ENCODE measurements around the gene BIN1.

Gene BIN1

DNA sequence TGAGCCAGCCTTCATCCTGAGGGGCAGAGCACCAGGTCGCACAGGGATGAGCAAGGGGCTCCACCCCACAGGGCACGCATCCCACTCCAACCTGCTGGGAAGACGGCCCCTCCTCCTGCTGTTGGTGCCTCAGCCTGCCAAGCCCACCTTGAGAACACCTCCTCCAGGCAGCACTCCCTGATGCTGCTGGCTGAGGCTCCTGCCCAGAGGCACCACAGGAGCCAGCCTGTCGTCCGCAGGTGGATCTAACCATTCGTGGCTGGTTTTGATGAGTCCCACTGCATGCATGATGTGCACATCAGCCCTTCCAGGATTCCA is 58.4 kb downstream of the BIN1 start:
- H3K36me3 ChIP-seq (ENCODE audit: control insufficient read depth in 1 of 2, insufficient read depth in 2 of 2, low read length in 2 of 2) = peaks cover 0 to 3% of the 10 kb centered on the region in 2 donors
- no peak overlapping the region for H3K9ac ChIP-seq (ENCODE audit: low read depth in 1 of 2, low read length in 2 of 2)
- H3K4me3 ChIP-seq (ENCODE audit: low read depth in 1 of 2, low read length in 2 of 2) = no peak overlapping the region
- no peaks in the 10 kb centered on the region for H3K27me3 ChIP-seq (ENCODE audit: control insufficient read depth in 1 of 2, insufficient read depth in 2 of 2, low read length in 2 of 2)
- no peaks in the 10 kb centered on the region for H3K9me3 ChIP-seq (ENCODE audit: control insufficient read depth in 1 of 2, low read length in 2 of 2)
- H3K27ac ChIP-seq (ENCODE audit: low read depth, low read length) = no peak overlapping the region
- no peaks in the 10 kb centered on the region for H3K4me1 ChIP-seq (ENCODE audit: control insufficient read depth in 1 of 2, insufficient read depth in 2 of 2, low read length in 2 of 2)

DNA sequence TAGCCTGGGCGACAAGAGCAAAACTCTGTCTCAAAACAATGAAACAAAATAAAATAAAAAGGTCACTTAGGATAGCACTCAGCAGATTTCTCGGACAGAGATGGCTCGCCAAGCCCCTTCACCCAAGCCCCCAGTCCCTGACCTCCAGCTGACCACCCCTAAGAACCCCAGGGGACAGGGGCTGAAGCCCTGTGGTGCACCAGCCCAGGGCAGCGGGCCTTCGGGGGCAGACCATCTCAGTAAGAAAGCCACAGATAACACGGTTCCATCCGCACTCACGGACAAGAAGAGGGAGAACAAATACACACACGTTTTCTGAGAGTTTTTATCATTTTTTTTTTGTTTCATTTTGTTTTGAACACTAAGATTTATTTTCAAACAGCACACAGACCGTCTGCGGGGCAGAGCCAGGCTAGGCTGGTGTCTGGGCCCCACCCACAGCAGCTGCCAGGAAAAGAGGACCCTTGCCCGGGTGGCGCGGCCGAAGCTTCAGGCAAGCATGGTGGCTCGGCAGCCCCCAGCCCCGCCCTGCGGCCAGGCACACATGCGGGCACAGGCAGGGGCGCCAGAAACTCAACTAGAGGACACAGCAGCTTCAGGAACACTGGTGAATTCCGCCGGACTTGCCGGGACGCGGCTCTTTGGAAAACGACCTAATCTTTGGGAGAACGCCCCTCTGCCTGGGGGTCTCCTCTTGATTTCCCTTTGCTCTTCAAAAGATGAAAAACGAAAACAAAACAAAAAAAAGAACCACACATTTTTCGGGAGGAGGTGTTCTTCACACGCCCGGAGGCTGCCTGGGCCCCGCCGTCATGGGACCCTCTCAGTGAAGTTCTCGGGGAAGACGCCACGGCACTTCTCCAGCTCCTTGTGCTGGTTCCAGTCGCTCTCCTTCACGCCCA is 59.0 kb downstream of the BIN1 start:
- Histone ChIP-seq H3K4me1 (ENCODE audit: control insufficient read depth in 1 of 2, insufficient read depth in 2 of 2, low read length in 2 of 2) (no peaks in the 10 kb centered on the region), H3K4me3 (ENCODE audit: low read depth in 1 of 2, low read length in 2 of 2) (no peak overlapping the region), H3K9me3 (ENCODE audit: control insufficient read depth in 1 of 2, low read length in 2 of 2) (no peaks in the 10 kb centered on the region), H3K36me3 (ENCODE audit: control insufficient read depth in 1 of 2, insufficient read depth in 2 of 2, low read length in 2 of 2) (peaks cover 0 to 3% of the 10 kb centered on the region in 2 donors), H3K27me3 (ENCODE audit: control insufficient read depth in 1 of 2, insufficient read depth in 2 of 2, low read length in 2 of 2) (no peaks in the 10 kb centered on the region), H3K9ac (ENCODE audit: low read depth in 1 of 2, low read length in 2 of 2) (no peak overlapping the region), H3K27ac (ENCODE audit: low read depth, low read length) (no peak overlapping the region)

DNA sequence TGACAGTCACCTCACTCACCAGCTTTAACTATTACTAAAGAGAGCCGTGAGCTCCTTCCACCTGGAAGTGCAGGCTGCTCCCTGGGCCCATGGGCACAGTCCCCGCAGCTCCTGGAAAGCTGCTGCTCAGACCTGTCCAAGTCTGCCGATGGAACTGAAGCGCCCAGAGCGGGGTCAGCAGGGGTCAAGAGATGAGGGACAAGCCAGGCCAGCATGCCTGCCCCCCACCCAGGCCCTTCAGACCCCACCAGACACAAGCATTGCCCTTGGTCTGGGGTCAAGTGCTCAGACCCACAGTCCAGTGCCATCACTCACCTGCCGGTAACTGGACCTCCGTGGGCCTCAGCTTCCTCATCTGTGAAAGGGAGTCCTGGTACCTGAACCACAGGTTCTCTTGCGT is 59.9 kb downstream of the BIN1 start:
- peaks cover 0 to 3% of the 10 kb centered on the region in 2 donors for H3K36me3 ChIP-seq (ENCODE audit: control insufficient read depth in 1 of 2, insufficient read depth in 2 of 2, low read length in 2 of 2)
- H3K27ac ChIP-seq (ENCODE audit: low read depth, low read length) = no peak overlapping the region
- H3K27me3 ChIP-seq (ENCODE audit: control insufficient read depth in 1 of 2, insufficient read depth in 2 of 2, low read length in 2 of 2) = no peaks in the 10 kb centered on the region
- no peaks in the 10 kb centered on the region for H3K9me3 ChIP-seq (ENCODE audit: control insufficient read depth in 1 of 2, low read length in 2 of 2)
- no peak overlapping the region for H3K9ac ChIP-seq (ENCODE audit: low read depth in 1 of 2, low read length in 2 of 2)
- H3K4me1 ChIP-seq (ENCODE audit: control insufficient read depth in 1 of 2, insufficient read depth in 2 of 2, low read length in 2 of 2) = no peaks in the 10 kb centered on the region
- H3K4me3 ChIP-seq (ENCODE audit: low read depth in 1 of 2, low read length in 2 of 2) = no peak overlapping the region

DNA sequence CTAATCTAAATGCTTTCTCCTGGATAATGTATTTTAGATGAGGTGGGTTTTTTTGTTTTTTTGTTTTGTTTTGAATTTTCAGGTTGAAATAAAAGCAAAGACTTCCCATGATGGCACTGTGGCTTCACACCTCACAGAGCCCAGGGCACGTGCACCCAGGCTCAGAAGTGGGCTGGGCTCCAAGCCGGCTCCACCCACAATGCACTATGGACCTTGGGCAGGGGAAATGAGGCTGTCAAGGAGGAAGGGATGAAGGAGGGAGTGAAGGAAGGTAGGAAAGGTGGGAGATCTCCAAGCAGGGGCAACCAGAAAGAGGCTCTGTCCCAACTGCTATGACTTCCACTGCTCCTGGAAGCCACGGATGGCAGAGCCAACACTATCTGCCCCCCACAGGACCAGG is 60.4 kb downstream of the BIN1 start:
- peaks cover 0 to 3% of the 10 kb centered on the region in 2 donors for H3K36me3 ChIP-seq (ENCODE audit: control insufficient read depth in 1 of 2, insufficient read depth in 2 of 2, low read length in 2 of 2)
- H3K9me3 ChIP-seq (ENCODE audit: control insufficient read depth in 1 of 2, low read length in 2 of 2) = no peaks in the 10 kb centered on the region
- no peaks in the 10 kb centered on the region for H3K27me3 ChIP-seq (ENCODE audit: control insufficient read depth in 1 of 2, insufficient read depth in 2 of 2, low read length in 2 of 2)
- H3K27ac ChIP-seq (ENCODE audit: low read depth, low read length) = no peak overlapping the region
- no peak overlapping the region for H3K9ac ChIP-seq (ENCODE audit: low read depth in 1 of 2, low read length in 2 of 2)
- H3K4me1 ChIP-seq (ENCODE audit: control insufficient read depth in 1 of 2, insufficient read depth in 2 of 2, low read length in 2 of 2) = no peaks in the 10 kb centered on the region
- no peak overlapping the region for H3K4me3 ChIP-seq (ENCODE audit: low read depth in 1 of 2, low read length in 2 of 2)

DNA sequence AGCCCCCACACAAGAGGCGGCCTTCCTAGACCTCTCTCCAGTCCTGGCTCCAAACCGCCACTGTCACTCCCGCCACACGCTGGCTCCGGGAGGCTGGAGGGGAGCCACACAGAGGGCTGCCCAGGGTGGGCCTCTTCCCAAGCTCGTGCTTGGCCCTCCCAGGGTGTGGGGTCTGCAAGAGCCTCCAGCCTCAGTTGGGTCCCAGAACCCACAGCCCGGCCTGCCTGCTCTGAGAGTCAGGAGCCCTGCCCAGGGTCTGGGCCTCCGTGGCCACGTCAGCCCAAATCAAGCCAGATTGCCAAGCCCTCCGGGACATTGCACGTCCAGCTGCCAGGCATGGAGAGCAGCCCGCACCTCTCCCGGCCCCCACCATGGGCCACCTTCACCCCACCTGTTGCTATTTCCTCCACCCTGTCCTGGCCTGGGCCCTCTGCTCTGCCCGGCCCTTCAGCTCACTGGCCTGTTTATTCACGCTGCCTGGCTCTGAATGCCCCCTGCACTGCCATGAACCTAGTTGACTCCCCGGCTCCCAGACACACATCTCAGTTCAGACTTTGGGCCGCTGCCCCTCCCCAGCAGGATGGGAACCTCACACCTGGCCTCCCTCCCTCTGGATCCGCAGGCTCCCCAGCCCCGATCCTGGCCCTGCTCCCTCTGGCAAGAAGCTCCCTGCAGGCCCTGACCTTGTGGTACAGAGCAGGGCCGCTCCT is 61.0 kb downstream of the BIN1 start:
- H3K27me3 ChIP-seq (ENCODE audit: control insufficient read depth in 1 of 2, insufficient read depth in 2 of 2, low read length in 2 of 2) = no peaks in the 10 kb centered on the region
- no peak overlapping the region for H3K4me3 ChIP-seq (ENCODE audit: low read depth in 1 of 2, low read length in 2 of 2)
- no peaks in the 10 kb centered on the region for H3K9me3 ChIP-seq (ENCODE audit: control insufficient read depth in 1 of 2, low read length in 2 of 2)
- H3K9ac ChIP-seq (ENCODE audit: low read depth in 1 of 2, low read length in 2 of 2) = no peak overlapping the region
- no peaks in the 10 kb centered on the region for H3K4me1 ChIP-seq (ENCODE audit: control insufficient read depth in 1 of 2, insufficient read depth in 2 of 2, low read length in 2 of 2)
- H3K36me3 ChIP-seq (ENCODE audit: control insufficient read depth in 1 of 2, insufficient read depth in 2 of 2, low read length in 2 of 2) = peaks cover 0 to 3% of the 10 kb centered on the region in 2 donors
- H3K27ac ChIP-seq (ENCODE audit: low read depth, low read length) = no peak overlapping the region

DNA sequence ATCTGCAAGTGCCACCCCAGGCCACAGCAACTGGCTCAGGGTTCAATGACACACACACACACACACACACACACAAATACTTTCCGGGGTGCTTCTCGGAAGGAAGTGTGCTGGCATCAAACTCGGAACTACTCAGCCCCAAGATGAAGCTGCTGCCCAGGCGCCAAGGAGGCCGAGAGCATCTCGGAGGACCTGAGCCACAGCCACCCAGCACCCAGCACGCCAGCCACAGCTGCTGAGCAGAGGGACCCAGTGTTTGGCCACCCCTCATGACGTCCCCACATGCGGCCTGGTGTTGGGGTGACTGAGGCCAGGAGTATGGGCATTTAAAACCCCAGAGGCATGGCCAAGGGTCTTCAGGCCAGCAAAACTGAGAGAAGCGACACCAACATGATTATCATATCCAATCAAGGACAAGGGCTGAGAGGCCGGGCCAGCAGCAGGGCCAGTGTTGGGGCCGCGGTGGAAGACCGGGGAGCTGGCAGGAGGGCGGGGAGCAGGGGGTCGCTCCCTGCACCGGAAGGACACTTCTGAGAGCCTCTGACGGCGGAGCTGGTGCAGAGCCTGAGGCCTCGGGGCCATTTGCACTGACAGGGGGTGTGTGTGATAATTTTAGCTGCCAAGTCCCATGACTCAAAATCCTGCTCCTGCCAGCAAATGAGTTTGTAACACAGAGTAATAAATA is 61.8 kb downstream of the BIN1 start:
- H3K9ac ChIP-seq (ENCODE audit: low read depth in 1 of 2, low read length in 2 of 2) = no peak overlapping the region

DNA sequence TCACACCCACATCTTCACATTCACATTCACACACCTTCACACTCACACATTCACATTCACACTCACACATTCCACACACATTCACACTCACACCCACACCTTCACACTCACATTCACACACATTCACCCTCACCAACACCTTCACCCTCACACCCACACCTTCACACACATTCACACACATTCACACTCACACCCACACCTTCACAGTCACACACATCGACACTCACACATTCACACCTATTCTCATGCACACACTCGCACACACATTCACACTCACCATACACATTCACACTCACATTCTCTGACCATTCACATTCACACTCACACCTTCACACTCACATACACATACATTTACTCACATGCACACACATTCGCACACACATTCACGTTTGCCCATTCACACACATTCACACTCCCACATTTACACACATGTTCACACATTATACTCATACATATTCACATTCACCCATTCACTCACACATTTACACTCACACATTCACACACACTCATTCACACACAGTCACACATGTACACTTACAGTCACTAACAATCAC is 62.7 kb downstream of the BIN1 start:
- Histone ChIP-seq H3K4me1 (ENCODE audit: control insufficient read depth in 1 of 2, insufficient read depth in 2 of 2, low read length in 2 of 2) (no peaks in the 10 kb centered on the region), H3K9me3 (ENCODE audit: control insufficient read depth in 1 of 2, low read length in 2 of 2) (no peaks in the 10 kb centered on the region)

More for the DNA sequence above, 61.8 kb downstream of the BIN1 start:
- H3K27ac ChIP-seq (ENCODE audit: low read depth, low read length) = no peak overlapping the region
- H3K4me1 ChIP-seq (ENCODE audit: control insufficient read depth in 1 of 2, insufficient read depth in 2 of 2, low read length in 2 of 2) = no peaks in the 10 kb centered on the region
- peaks cover 0 to 3% of the 10 kb centered on the region in 2 donors for H3K36me3 ChIP-seq (ENCODE audit: control insufficient read depth in 1 of 2, insufficient read depth in 2 of 2, low read length in 2 of 2)
- H3K9me3 ChIP-seq (ENCODE audit: control insufficient read depth in 1 of 2, low read length in 2 of 2) = no peaks in the 10 kb centered on the region
- no peaks in the 10 kb centered on the region for H3K27me3 ChIP-seq (ENCODE audit: control insufficient read depth in 1 of 2, insufficient read depth in 2 of 2, low read length in 2 of 2)
- H3K4me3 ChIP-seq (ENCODE audit: low read depth in 1 of 2, low read length in 2 of 2) = no peak overlapping the region

DNA sequence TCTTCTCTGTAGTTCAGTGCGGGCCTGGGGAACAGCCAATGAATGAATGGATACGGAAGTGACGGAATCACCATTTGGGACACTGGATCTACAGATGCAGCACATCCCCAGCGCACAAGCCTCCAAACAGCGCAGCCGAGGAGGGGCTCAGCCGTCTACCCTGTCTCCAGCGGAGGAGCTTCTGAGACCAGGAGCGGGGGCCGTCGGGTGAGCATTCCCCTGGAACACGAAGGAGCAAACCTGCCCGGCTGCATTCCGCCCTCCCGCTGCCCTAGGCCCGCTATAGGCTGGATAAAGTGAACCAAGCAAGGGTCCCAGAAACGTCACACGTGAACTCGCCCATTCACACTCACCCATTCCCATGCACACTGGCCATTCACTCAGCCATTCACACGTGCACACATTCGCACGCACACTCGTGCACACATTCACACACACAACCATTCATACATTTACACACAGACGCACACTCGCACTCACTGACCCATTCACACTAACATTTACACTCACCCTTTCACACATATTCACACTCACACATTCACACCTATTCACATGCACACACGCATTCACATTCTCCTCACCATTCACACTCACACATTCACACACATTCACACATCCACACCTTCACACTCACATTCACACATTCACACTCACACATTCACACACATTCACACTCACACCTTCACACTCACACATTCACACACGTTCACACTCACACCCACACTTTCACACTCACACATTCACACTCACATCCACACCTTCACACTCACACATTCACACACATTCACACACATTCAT is 63.4 kb downstream of the BIN1 start:
- Histone ChIP-seq H3K36me3 (ENCODE audit: control insufficient read depth in 1 of 2, insufficient read depth in 2 of 2, low read length in 2 of 2) (no peaks in the 10 kb centered on the region), H3K9ac (ENCODE audit: low read depth in 1 of 2, low read length in 2 of 2) (no peak overlapping the region), H3K4me3 (ENCODE audit: low read depth in 1 of 2, low read length in 2 of 2) (no peak overlapping the region), H3K9me3 (ENCODE audit: control insufficient read depth in 1 of 2, low read length in 2 of 2) (no peaks in the 10 kb centered on the region), H3K4me1 (ENCODE audit: control insufficient read depth in 1 of 2, insufficient read depth in 2 of 2, low read length in 2 of 2) (no peaks in the 10 kb centered on the region), H3K27me3 (ENCODE audit: control insufficient read depth in 1 of 2, insufficient read depth in 2 of 2, low read length in 2 of 2) (no peaks in the 10 kb centered on the region), H3K27ac (ENCODE audit: low read depth, low read length) (no peak overlapping the region)

More for the DNA sequence above, 62.7 kb downstream of the BIN1 start:
- Histone ChIP-seq H3K27ac (ENCODE audit: low read depth, low read length) (no peak overlapping the region), H3K27me3 (ENCODE audit: control insufficient read depth in 1 of 2, insufficient read depth in 2 of 2, low read length in 2 of 2) (no peaks in the 10 kb centered on the region), H3K36me3 (ENCODE audit: control insufficient read depth in 1 of 2, insufficient read depth in 2 of 2, low read length in 2 of 2) (peaks cover 0 to under 1% of the 10 kb centered on the region in 2 donors), H3K4me3 (ENCODE audit: low read depth in 1 of 2, low read length in 2 of 2) (no peak overlapping the region), H3K9ac (ENCODE audit: low read depth in 1 of 2, low read length in 2 of 2) (no peak overlapping the region)

DNA sequence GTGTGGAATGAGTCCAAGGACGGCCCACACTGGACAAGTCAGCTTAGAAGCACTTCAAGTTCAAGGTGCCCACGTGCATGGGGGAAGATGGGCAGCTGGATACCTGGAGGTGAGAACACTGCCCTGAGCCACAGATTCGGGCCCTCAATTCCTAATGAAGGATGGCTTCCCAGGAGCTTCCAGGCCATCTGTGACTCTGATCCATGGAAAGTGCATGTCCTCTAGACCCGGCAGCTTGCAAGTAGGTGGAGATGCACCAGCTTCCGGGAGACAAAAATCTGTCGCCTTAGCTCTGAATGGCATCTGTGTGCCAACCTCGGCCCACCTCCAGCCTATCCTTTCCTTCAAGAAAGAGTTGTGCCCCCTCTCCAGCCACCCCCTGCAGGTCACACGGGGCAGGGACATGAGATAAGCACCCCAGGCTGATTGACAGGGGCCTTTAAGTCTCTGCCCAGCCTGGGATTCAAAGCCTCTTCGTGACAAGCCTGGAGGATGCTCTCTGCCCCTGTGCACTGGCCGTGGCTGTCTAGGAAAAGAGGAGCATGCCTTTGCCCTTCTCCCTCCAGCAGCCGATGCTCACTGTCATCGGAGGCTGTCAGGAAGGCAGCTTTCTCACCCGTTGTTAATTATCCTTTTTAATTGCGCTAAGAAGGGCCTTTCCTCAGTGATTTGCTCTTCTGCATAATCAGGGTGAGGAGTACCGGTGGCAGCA is 65.5 kb downstream of the BIN1 start:
- no peak overlapping the region for H3K9ac ChIP-seq (ENCODE audit: low read depth in 1 of 2, low read length in 2 of 2)
- no peaks in the 10 kb centered on the region for H3K36me3 ChIP-seq (ENCODE audit: control insufficient read depth in 1 of 2, insufficient read depth in 2 of 2, low read length in 2 of 2)
- no peaks in the 10 kb centered on the region for H3K9me3 ChIP-seq (ENCODE audit: control insufficient read depth in 1 of 2, low read length in 2 of 2)
- no peak overlapping the region for H3K27ac ChIP-seq (ENCODE audit: low read depth, low read length)
- no peaks in the 10 kb centered on the region for H3K27me3 ChIP-seq (ENCODE audit: control insufficient read depth in 1 of 2, insufficient read depth in 2 of 2, low read length in 2 of 2)
- no peak overlapping the region for H3K4me3 ChIP-seq (ENCODE audit: low read depth in 1 of 2, low read length in 2 of 2)
- H3K4me1 ChIP-seq (ENCODE audit: control insufficient read depth in 1 of 2, insufficient read depth in 2 of 2, low read length in 2 of 2) = no peaks in the 10 kb centered on the region

All from duodenal mucosa (tissue), 2 donors.